Measurements from ENCODE around the gene CDK5RAP1.

DNA sequence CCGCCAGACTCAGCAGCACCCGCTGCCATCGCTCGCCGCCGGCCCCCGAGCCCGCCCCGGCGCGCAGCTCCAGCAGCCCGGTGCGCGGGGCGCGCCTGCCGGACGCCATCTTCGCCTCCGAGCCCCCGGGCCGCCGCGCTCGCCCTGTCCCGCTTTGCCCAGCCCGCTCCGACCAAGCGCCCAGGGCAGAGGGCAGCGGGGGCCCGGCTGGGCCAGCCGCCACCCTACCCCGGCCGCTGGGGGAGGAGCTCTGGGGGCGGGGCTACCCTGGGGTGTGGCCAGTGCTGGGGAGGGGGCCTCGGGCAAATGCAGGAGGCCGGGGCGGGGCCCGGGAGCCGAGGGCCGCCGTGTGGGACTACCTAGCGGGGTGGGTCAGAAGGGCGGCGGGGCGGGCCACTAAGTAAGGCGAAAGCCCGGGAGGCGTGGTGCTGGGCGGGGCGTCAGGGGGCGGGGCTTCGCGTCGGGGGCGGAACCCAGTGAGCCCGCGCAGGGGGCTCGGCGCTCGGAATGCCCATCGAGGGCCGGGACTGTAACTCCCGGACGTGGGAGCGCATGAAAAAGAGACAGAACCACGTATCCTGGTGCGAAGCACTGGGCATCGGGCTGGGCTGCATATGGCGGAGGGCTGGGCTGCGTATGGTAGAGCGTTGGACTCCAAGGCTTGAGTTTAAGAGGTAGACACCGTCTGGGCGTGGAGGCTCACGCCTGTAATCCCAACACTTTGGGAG, 42.4 kb upstream of the CDK5RAP1 start, which contains the start of gene SNTA1:
- TF ChIP-seq CTCF (IDR thresholded peaks at IDR 0.05) (no peak), POLR2A (IDR thresholded peaks at IDR 0.05) (no peak)

All from sigmoid colon (tissue), 3 donors.